ENCODE measurements around the gene KIF5C. TPM values are rescaled to one million over a fixed set of nuclear protein-coding genes. Genes with fewer than 3 reads are reported as not detected.

KIF5C gene
- total RNA-seq, 2 experiments from 2014 or later, result 13.5 to 14.1 TPM

DNA sequence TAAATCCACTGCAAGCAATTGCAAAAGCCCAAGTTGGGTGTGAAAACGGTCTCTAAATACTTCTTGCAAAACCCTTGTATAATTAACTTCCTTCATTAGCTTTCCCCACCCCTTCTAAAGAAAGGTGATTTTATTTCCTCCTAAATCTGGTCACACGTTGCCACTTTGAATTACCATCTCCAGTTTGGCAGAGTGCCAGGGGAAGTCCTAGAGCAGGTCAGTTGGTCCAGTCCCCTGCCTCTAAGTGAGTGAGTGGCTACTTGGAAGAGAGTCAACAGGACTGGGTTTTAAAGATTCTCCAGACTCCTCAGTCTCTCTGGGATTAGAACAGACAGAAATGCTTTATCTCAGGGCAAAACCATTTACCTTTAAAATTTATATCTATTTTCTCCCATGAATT is 144.7 kb downstream of the KIF5C start:
- no peak overlapping the region for H3K4me3 Mint-ChIP-seq
- H3K36me3 Mint-ChIP-seq (ENCODE audit: low read depth), result no peaks in the 10 kb centered on the region
- H3K27ac Mint-ChIP-seq, result no peak overlapping the region
- intact Hi-C loops (cut with DNase I, micrococcal nuclease), result loop anchor here in 1 of 2 experiments (5.0 kb wide), 1 partner anchor 293 kb away; no protein-coding TSS in a partner anchor
- DNase-seq (no peak), ATAC-seq (no peak)
- H3K27me3 Mint-ChIP-seq, result peaks cover 1% of the 10 kb centered on the region
- peaks cover 2% of the 10 kb centered on the region for H3K4me1 Mint-ChIP-seq
- ChIA-PET CTCF (interaction anchor here (0.7 to 6.4 kb wide), 3 partner anchors 20 to 542 kb away, joined by 3 to 59 read pairs (median 5); no protein-coding TSS in a partner anchor), POLR2A (no interaction called here)
- H3K9me3 Mint-ChIP-seq (ENCODE audit: low read depth), result no peaks in the 10 kb centered on the region

DNA sequence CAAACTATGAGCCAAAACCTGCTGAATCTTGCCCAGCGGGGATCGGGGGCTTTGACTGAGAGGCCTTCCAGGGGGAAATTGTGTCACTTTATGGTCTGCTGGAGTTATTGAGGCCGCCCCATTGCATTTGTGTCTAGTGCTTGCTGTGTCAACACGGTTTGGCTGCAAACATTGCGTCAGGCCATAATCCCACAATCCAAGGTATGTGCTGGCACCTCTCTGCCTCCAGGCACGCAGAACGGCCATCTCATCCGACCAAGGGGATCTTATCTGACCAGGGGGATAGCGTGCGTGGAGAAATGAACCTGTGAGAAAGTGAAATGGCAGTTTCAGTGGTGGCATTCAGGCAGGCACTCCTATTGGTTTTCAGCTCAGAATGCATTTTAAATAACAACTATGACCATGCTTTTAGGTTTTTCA is 145.4 kb downstream of the KIF5C start:
- ATAC-seq, result no peak
- H3K27ac Mint-ChIP-seq, result no peak overlapping the region
- H3K27me3 Mint-ChIP-seq, result peaks cover 1% of the 10 kb centered on the region
- no peak overlapping the region for H3K4me3 Mint-ChIP-seq
- H3K36me3 Mint-ChIP-seq (ENCODE audit: low read depth), result no peaks in the 10 kb centered on the region
- peaks cover 2% of the 10 kb centered on the region for H3K4me1 Mint-ChIP-seq
- POLR2A ChIA-PET, result no interaction called here
- H3K9me3 Mint-ChIP-seq (ENCODE audit: low read depth), result no peaks in the 10 kb centered on the region
- CTCF ChIA-PET, result no interaction called here
- intact Hi-C loops (cut with DNase I, micrococcal nuclease), result no loop called here
- no peak for DNase-seq

DNA sequence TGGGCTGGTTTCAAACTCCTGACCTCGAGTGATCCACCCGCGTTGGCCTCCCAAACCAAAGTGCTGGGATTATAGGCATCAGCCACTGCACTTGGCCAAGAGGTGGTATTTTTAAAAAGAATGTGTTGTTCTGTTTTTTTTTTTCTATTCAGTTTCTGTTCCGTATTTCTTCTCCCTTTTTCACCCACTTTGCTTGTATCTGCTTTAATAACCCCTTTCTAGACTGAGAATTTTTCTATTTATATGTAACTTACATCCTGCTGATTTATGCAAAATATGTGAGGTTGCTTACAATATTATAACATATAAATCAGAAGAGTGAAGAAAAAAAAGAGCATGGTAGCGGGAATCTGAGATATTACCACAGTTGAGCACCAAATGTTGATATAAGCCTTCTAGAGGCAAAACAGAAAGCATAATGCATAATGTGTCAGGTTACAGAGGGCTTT is 146.3 kb downstream of the KIF5C start:
- Mint-ChIP-seq H3K36me3 (ENCODE audit: low read depth) (no peaks in the 10 kb centered on the region), H3K4me1 (peaks cover 2% of the 10 kb centered on the region)

DNA sequence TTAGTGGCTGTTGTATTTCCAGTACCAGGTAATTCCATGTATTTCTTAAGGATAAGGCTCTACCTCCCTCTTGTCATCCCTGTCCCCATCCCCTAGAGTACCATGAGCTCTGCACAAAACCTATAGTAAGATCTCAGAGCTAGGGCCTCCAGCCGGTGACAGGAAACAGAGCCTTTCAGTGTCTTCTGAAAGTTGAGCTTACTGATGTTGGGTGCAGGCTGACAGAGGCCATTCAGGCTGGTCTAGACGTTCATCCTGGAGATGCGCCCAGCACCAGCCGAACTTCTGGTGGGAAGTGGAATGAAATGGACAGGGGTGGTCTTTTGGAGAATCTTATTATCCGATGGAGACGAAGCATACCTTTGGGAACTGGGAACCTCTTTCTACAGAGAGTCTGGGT is 146.7 kb downstream of the KIF5C start:
- intact Hi-C loops (cut with DNase I, micrococcal nuclease), result no loop called here
- DNase-seq (no peak), ATAC-seq (no peak)
- POLR2A ChIA-PET, result no interaction called here
- Mint-ChIP-seq H3K9me3 (ENCODE audit: low read depth) (no peaks in the 10 kb centered on the region), H3K27ac (no peak overlapping the region), H3K36me3 (ENCODE audit: low read depth) (no peaks in the 10 kb centered on the region), H3K27me3 (peaks cover 1% of the 10 kb centered on the region), H3K4me1 (peaks cover 2% of the 10 kb centered on the region), H3K4me3 (no peak overlapping the region)
- CTCF ChIA-PET, result no interaction called here

More for the DNA sequence above, 146.3 kb downstream of the KIF5C start:
- no peak for DNase-seq
- intact Hi-C loops (cut with DNase I, micrococcal nuclease), result no loop called here
- Mint-ChIP-seq H3K4me3 (no peak overlapping the region), H3K27ac (no peak overlapping the region), H3K9me3 (ENCODE audit: low read depth) (no peaks in the 10 kb centered on the region), H3K27me3 (peaks cover 1% of the 10 kb centered on the region)
- CTCF ChIA-PET, result no interaction called here
- no peak for ATAC-seq
- POLR2A ChIA-PET, result no interaction called here

DNA sequence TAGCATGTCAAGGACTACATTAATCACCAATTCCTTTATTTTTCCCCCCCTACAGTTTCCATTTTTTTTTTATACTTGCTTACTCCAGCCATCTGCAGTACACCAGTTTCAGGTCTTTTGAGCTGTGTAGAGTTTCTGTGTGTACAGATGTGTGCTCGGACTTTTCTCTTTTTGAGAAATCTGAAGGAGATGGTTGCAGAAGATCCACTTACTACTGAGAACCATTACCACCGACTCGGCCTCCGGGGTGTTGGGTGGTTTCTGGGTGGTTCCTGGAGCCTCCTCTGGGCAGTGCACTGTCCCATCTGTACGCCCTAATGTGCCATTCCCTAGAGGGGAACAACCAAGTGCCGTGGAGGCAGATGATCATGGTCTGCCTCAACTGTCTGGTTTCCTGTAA is 148.1 kb downstream of the KIF5C start:
- ATAC-seq, result no peak
- no peaks in the 10 kb centered on the region for H3K9me3 Mint-ChIP-seq (ENCODE audit: low read depth)
- no peak for DNase-seq
- H3K36me3 Mint-ChIP-seq (ENCODE audit: low read depth), result no peaks in the 10 kb centered on the region
- H3K27me3 Mint-ChIP-seq, result no peaks in the 10 kb centered on the region
- POLR2A ChIA-PET, result no interaction called here
- H3K4me3 Mint-ChIP-seq, result no peak overlapping the region
- CTCF ChIA-PET, result no interaction called here
- intact Hi-C loops (cut with DNase I, micrococcal nuclease), result no loop called here
- H3K27ac Mint-ChIP-seq, result no peak overlapping the region
- no peaks in the 10 kb centered on the region for H3K4me1 Mint-ChIP-seq

DNA sequence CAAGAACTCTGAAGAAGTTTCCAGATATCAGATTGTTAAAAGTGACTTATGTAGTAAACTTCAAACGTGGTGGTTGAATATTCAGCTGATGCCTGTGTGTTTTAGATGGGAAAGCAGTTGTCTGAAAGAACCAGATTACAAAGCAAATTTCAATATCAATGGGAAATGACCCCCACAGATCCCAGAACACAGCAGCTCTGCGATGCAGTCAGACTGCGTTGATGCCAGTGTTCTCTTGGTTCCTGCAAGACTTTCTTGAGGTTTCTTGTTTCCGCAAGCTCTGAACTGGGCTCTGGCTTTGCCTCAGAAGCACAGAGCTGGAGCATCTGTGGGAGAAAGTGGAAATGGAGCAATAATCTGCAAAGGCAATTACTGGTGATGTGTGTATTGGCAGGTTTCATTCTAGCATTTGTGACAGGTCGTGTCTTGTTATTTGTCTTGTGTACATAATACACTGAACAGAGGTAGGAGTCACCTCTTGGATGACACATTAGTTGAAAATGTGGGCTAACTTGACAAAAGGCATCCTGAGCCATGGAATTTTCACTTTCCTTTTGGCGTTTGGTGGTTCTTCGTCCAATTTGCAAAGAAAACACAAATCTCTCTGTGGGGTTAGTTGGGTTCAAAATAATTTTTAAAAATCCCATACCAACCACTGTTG is 152.7 kb downstream of the KIF5C start:
- Mint-ChIP-seq H3K27ac (no peak overlapping the region), H3K4me3 (no peak overlapping the region), H3K27me3 (peaks cover 2% of the 10 kb centered on the region), H3K9me3 (ENCODE audit: low read depth) (no peaks in the 10 kb centered on the region), H3K4me1 (no peaks in the 10 kb centered on the region), H3K36me3 (ENCODE audit: low read depth) (no peaks in the 10 kb centered on the region)
- POLR2A ChIA-PET, result no interaction called here
- intact Hi-C loops (cut with DNase I, micrococcal nuclease), result no loop called here
- no peak for ATAC-seq
- CTCF ChIA-PET, result interaction anchor here (1.1 to 2.7 kb wide), 3 partner anchors 9 to 13 kb away, joined by 4 to 9 read pairs (median 5); no protein-coding TSS in a partner anchor
- no peak for DNase-seq

DNA sequence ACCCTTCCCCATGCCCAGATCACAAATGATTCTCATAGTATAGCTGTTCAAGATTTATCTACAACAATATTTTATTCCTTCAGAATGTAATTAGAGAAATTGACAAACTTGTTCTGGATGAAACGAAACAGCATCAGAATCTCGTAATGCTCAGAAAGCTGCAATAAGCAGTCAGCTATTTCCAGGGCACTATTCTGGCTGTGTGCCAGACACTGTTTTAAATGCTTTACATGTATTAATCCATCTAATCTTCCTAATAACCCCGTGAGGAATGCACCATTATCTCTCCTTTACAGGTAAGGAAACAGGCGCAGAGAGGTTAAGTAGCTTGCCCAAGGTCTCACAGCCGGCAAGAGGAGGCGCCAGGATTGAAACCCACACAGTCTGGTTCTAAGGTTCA is 153.3 kb downstream of the KIF5C start:
- no peak overlapping the region for H3K4me3 Mint-ChIP-seq
- POLR2A ChIA-PET, result no interaction called here
- H3K27ac Mint-ChIP-seq, result no peak overlapping the region
- H3K27me3 Mint-ChIP-seq, result peaks cover 5% of the 10 kb centered on the region
- no peaks in the 10 kb centered on the region for H3K4me1 Mint-ChIP-seq
- no peaks in the 10 kb centered on the region for H3K9me3 Mint-ChIP-seq (ENCODE audit: low read depth)
- DNase-seq, result no peak
- no peaks in the 10 kb centered on the region for H3K36me3 Mint-ChIP-seq (ENCODE audit: low read depth)
- intact Hi-C loops (cut with DNase I, micrococcal nuclease), result no loop called here
- CTCF ChIA-PET, result interaction anchor here (1.1 to 2.7 kb wide), 3 partner anchors 10 to 13 kb away, joined by 4 to 9 read pairs (median 5); no protein-coding TSS in a partner anchor
- ATAC-seq, result no peak

DNA sequence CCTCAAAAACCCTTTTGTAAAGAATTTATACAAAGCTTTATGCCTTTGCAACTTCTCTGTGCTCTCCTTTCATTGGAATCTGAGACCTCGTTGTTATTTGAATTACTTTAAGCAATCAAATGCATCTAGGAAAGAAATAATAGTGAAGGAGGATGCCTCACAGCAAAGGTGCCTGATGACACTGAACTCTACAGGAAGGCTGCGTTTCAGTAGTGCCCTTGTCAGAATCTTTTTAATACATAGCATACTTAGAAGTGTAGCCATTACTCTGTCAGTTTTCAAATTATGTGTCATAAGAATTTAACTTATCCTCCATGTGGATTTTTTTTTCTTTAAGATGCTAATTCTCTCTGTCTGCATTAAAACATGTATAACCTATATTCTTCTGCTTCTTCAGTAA is 153.9 kb downstream of the KIF5C start:
- DNase-seq (no peak), ATAC-seq (no peak)
- no peaks in the 10 kb centered on the region for H3K9me3 Mint-ChIP-seq (ENCODE audit: low read depth)
- no peaks in the 10 kb centered on the region for H3K36me3 Mint-ChIP-seq (ENCODE audit: low read depth)
- no peaks in the 10 kb centered on the region for H3K4me1 Mint-ChIP-seq
- no peak overlapping the region for H3K4me3 Mint-ChIP-seq
- peaks cover 8% of the 10 kb centered on the region for H3K27me3 Mint-ChIP-seq
- POLR2A ChIA-PET, result no interaction called here
- intact Hi-C loops (cut with DNase I, micrococcal nuclease), result no loop called here
- CTCF ChIA-PET, result interaction anchor here (1.1 to 2.7 kb wide), 3 partner anchors 10 to 12 kb away, joined by 4 to 9 read pairs (median 5); no protein-coding TSS in a partner anchor
- H3K27ac Mint-ChIP-seq, result no peak overlapping the region

DNA sequence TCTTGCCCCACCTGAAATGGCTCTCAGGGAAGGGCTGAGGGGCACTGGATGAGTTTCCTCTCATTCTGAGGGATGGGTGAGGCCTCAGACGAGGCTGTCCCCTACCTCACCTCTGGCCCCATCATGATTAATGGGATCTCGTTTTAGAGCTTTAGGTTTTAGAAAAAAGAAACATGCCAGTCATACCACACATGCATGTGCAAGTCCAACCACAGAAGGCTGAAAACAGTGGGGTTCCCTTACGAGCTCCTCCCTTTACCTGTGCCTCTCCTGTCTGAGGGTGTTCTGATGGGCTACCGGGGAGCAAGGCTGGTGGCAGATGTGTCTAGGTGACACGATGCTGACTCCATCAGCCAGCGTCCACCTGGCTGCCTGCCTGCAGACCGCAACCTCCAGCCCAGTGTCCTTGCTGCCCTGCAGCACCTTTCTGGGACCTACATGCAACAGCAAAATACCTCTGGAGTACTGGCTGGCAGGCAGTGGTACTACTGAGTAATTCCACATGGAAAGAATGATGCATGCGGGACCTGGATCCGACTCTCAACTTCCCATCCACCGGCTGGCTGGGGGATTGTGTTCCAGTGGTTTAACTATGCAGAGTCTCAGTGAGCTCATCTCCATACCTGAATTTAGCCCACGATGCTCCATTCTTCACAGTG is 154.4 kb downstream of the KIF5C start:
- intact Hi-C loops (cut with DNase I, micrococcal nuclease), result no loop called here
- no peaks in the 10 kb centered on the region for H3K4me1 Mint-ChIP-seq
- H3K9me3 Mint-ChIP-seq (ENCODE audit: low read depth), result no peaks in the 10 kb centered on the region
- no peak overlapping the region for H3K27ac Mint-ChIP-seq
- CTCF ChIA-PET, result interaction anchor here (2.7 kb wide), 1 partner anchor 13 kb away, joined by 9 read pairs; no protein-coding TSS in a partner anchor
- H3K4me3 Mint-ChIP-seq, result no peak overlapping the region
- POLR2A ChIA-PET, result no interaction called here
- ATAC-seq, result no peak
- H3K36me3 Mint-ChIP-seq (ENCODE audit: low read depth), result no peaks in the 10 kb centered on the region
- DNase-seq, result no peak
- H3K27me3 Mint-ChIP-seq, result peaks cover 8% of the 10 kb centered on the region

DNA sequence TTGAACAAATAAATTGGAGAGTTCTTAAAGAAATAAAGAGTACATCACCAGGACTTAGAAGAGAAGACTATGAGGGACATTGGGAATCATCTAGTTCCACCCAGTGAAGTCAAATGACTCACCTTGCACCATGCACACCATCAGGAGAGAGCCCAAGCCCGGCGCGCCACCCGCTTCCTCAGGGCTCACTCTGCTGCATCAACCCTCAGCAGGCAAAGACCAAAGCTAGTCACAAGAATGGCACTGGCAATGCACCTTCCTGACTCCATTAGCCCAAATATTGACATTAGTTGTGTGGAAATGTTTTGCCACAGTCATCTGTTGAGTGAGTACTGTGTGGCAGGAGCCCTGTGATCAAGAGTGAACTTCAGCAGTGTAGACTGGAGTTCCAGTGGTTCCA is 156.4 kb downstream of the KIF5C start:
- Mint-ChIP-seq H3K27me3 (peaks cover 11% of the 10 kb centered on the region), H3K36me3 (ENCODE audit: low read depth) (no peaks in the 10 kb centered on the region), H3K9me3 (ENCODE audit: low read depth) (no peaks in the 10 kb centered on the region), H3K27ac (no peak overlapping the region), H3K4me1 (no peaks in the 10 kb centered on the region), H3K4me3 (no peak overlapping the region)
- CTCF ChIA-PET, result interaction anchor here (0.6 to 1.1 kb wide), 2 partner anchors 14 to 52 kb away, joined by 3 read pairs; no protein-coding TSS in a partner anchor
- ATAC-seq (no peak), DNase-seq (no peak)
- POLR2A ChIA-PET, result no interaction called here
- intact Hi-C loops (cut with DNase I, micrococcal nuclease), result no loop called here

DNA sequence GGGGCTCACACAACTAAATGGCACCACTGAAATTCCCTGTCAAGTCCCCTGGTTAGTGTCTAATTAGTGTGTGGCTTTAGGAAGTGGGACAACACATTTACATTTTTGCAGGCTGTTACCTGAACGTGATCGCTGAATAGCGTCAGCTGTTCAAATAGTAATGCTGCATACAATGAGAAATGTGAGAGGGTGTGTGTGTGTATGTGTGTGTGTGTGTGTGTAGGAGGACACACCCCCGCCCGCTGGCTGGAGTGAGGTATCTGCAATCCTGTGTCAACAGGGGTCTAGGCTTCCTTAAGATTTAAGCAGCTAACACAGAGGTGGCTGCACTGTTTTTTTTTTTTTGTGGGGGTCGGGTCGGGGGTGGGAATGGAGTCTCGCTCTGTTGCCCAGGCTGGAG is 158.7 kb downstream of the KIF5C start:
- POLR2A ChIA-PET, result no interaction called here
- no peaks in the 10 kb centered on the region for H3K9me3 Mint-ChIP-seq (ENCODE audit: low read depth)
- no peaks in the 10 kb centered on the region for H3K36me3 Mint-ChIP-seq (ENCODE audit: low read depth)
- no peak overlapping the region for H3K4me3 Mint-ChIP-seq
- peaks cover 27% of the 10 kb centered on the region for H3K27me3 Mint-ChIP-seq
- CTCF ChIA-PET, result interaction anchor here (1.0 kb wide), 1 partner anchor 60 kb away, joined by 3 read pairs; no protein-coding TSS in a partner anchor
- intact Hi-C loops (cut with DNase I, micrococcal nuclease), result no loop called here
- no peak for ATAC-seq
- no peak overlapping the region for H3K27ac Mint-ChIP-seq
- no peak for DNase-seq
- no peaks in the 10 kb centered on the region for H3K4me1 Mint-ChIP-seq

DNA sequence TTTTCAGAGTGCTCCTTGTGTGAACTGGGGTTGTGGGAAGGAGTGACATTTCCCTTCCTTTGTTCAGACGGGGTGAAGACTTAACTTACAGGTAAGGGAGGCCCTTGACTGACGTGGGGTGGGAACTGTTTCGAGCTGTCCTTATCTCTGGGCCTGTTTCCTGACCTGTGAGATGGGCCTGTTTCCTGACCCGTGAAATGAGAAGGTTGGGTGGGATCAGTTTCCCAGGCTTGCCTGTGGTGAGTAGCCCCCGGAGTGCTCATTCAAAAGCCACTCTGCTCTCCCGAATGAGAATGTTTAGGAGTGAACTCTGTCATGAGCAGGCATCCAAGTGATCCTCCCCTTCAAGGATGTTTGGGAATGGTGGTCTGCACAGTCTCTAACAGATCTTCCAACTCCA is 159.4 kb downstream of the KIF5C start:
- no peaks in the 10 kb centered on the region for H3K36me3 Mint-ChIP-seq (ENCODE audit: low read depth)
- intact Hi-C loops (cut with DNase I, micrococcal nuclease), result no loop called here
- H3K27ac Mint-ChIP-seq, result no peak overlapping the region
- CTCF ChIA-PET, result interaction anchor here (1.0 kb wide), 2 partner anchors 17 to 60 kb away, joined by 3 to 5 read pairs; no protein-coding TSS in a partner anchor
- peaks cover 31% of the 10 kb centered on the region for H3K27me3 Mint-ChIP-seq
- ATAC-seq, result no peak
- POLR2A ChIA-PET, result no interaction called here
- no peaks in the 10 kb centered on the region for H3K4me1 Mint-ChIP-seq
- no peak overlapping the region for H3K4me3 Mint-ChIP-seq
- H3K9me3 Mint-ChIP-seq (ENCODE audit: low read depth), result no peaks in the 10 kb centered on the region
- DNase-seq, result no peak
